ENCODE results near the gene KISS1R. TPM values are rescaled to one million over a fixed set of nuclear protein-coding genes. Genes with fewer than 3 reads are reported as not detected.

KISS1R gene
- total RNA-seq, 4 donors from 2014 or later, result not detected

- 72% methylated on average over 7 of the region's 12 CpGs for WGBS
- DNase-seq (ENCODE audit: extremely low spot score), result no peak
- peak overlapping the region; percentile 80 to 88 (median 84) for H3K27ac ChIP-seq (replicated peaks in 1 of 4)
- H3K36me3 ChIP-seq, result peaks cover 0 to 27% (median 7%) of the 10 kb centered on the region in 4 donors
- H3K27me3 ChIP-seq, result no peaks in the 10 kb centered on the region
- peak overlapping the region; percentile 82 to 98 (median 88) for H3K4me3 ChIP-seq
- TF ChIP-seq POLR2A (IDR thresholded peaks at IDR 0.05; ENCODE audit: low read depth), result no peak
- TF ChIP-seq CTCF (IDR thresholded peaks at IDR 0.05), result no peak
- no peak for TF ChIP-seq EP300 (IDR thresholded peaks at IDR 0.05)
- no peak for TF ChIP-seq POLR2AphosphoS5 (IDR thresholded peaks at IDR 0.05)
- intact Hi-C loops (cut with DNase I), result no loop called here
- H3K4me1 ChIP-seq, result peaks cover 25 to 56% (median 43%) of the 10 kb centered on the region in 4 donors
- H3K9me3 ChIP-seq, result no peaks in the 10 kb centered on the region
These were observed 10.8 kb downstream of the KISS1R start for GRCh38 chr19:927780-928401.

- H3K36me3 ChIP-seq, result peaks cover 0 to 27% (median 7%) of the 10 kb centered on the region in 4 donors
- H3K27me3 ChIP-seq, result no peaks in the 10 kb centered on the region
- no peak overlapping the region for H3K4me3 ChIP-seq
- H3K27ac ChIP-seq (replicated peaks in 1 of 4), result peak overlapping the region; percentile 80 to 88 (median 84)
- intact Hi-C loops (cut with DNase I), result no loop called here
- peaks cover 33 to 64% (median 51%) of the 10 kb centered on the region in 4 donors for H3K4me1 ChIP-seq
- no peak for TF ChIP-seq EP300 (IDR thresholded peaks at IDR 0.05)
- TF ChIP-seq POLR2AphosphoS5 (IDR thresholded peaks at IDR 0.05), result no peak
- TF ChIP-seq POLR2A (IDR thresholded peaks at IDR 0.05; ENCODE audit: low read depth), result no peak
- TF ChIP-seq CTCF (IDR thresholded peaks at IDR 0.05), result no peak
- no peaks in the 10 kb centered on the region for H3K9me3 ChIP-seq
- DNase-seq (ENCODE audit: extremely low spot score), result no peak
- WGBS, result 74% methylated on average over 7 of the region's 18 CpGs
These were observed 11.5 kb downstream of the KISS1R start for GRCh38 chr19:928471-929202.

- WGBS, result 96% methylated on average over 22 of the region's 51 CpGs
- intact Hi-C loops (cut with DNase I), result no loop called here
- Histone ChIP-seq H3K36me3 (peaks cover 0 to 27% (median 7%) of the 10 kb centered on the region in 4 donors), H3K27ac (replicated peaks in 1 of 4) (no peak overlapping the region), H3K4me1 (peaks cover 40 to 66% (median 54%) of the 10 kb centered on the region in 4 donors), H3K27me3 (no peaks in the 10 kb centered on the region), H3K9me3 (no peaks in the 10 kb centered on the region), H3K4me3 (no peak overlapping the region)
- DNase-seq (ENCODE audit: extremely low spot score), result no peak
- TF ChIP-seq EP300 (IDR thresholded peaks at IDR 0.05) (no peak), CTCF (IDR thresholded peaks at IDR 0.05) (no peak), POLR2A (IDR thresholded peaks at IDR 0.05; ENCODE audit: low read depth) (no peak), POLR2AphosphoS5 (IDR thresholded peaks at IDR 0.05) (no peak)
These were observed 12.2 kb downstream of the KISS1R start for GRCh38 chr19:929203-929890.

GRCh38 chr19:929891-930258 is 12.7 kb downstream of the KISS1R start:
- no peaks in the 10 kb centered on the region for H3K27me3 ChIP-seq
- intact Hi-C loops (cut with DNase I), result no loop called here
- H3K4me1 ChIP-seq, result peaks cover 40 to 66% (median 54%) of the 10 kb centered on the region in 4 donors
- no peak for DNase-seq (ENCODE audit: extremely low spot score)
- no peak overlapping the region for H3K27ac ChIP-seq (replicated peaks in 1 of 4)
- H3K9me3 ChIP-seq, result no peaks in the 10 kb centered on the region
- peaks cover 0 to 27% (median 7%) of the 10 kb centered on the region in 4 donors for H3K36me3 ChIP-seq
- no peak for TF ChIP-seq POLR2AphosphoS5 (IDR thresholded peaks at IDR 0.05)
- no peak for TF ChIP-seq CTCF (IDR thresholded peaks at IDR 0.05)
- TF ChIP-seq EP300 (IDR thresholded peaks at IDR 0.05), result no peak
- no peak for TF ChIP-seq POLR2A (IDR thresholded peaks at IDR 0.05; ENCODE audit: low read depth)
- no peak overlapping the region for H3K4me3 ChIP-seq
- 96% methylated on average over 6 of the region's 6 CpGs for whole genome bisulfite sequencing

Data from esophagus muscularis mucosa (tissue), 4 donors.